HFF-Myc (cell line): ENCODE results near the gene COASY.
A peak's percentile ranks its signal among the peaks of the same experiment; 100 is the strongest.

Source experiments
- DNase-seq: peaks from one replicate; pipeline ENCODE4 v3.0.0-alpha.2; 2011; ENCODE audit warnings: low read depth; ENCODE audit errors: extremely low read depth
- H3K4me3 ChIP-seq: replicated peaks from 2 replicates; pipeline ENCODE4 v1.5.1; 2011; ENCODE audit warnings: low read depth, mild to moderate bottlenecking, control low read depth, low read length
- CTCF ChIP-seq: IDR thresholded peaks from 2 replicates; pipeline ENCODE4 v1.5.1; 2012; ENCODE audit warnings: mild to moderate bottlenecking, low read depth, low read length, control low read depth; ENCODE audit errors: missing control alignments

Gene COASY

GRCh38 chr17:42518046-42518754 lies 43.7 kb upstream of the COASY start:
- peak; percentile 95 for DNase-seq

GRCh38 chr17:42518755-42519545 lies 43.0 kb upstream of the COASY start:
- DNase-seq: no peak
- no peak for TF ChIP-seq CTCF
- no peak overlapping the region for H3K4me3 ChIP-seq

More at GRCh38 chr17:42518046-42518754, 43.7 kb upstream of the COASY start:
- no peak for TF ChIP-seq CTCF
- H3K4me3 ChIP-seq: no peak overlapping the region

GRCh38 chr17:42519546-42520491 lies 42.1 kb upstream of the COASY start:
- no peak for TF ChIP-seq CTCF
- H3K4me3 ChIP-seq: no peak overlapping the region
- peak; percentile 99 for DNase-seq

- no peak overlapping the region for H3K4me3 ChIP-seq
- peak; percentile 34 for TF ChIP-seq CTCF
- DNase-seq: no peak
Observed at GRCh38 chr17:42520540-42520951, 41.4 kb upstream of the COASY start.

GRCh38 chr17:42521036-42521435 lies 40.9 kb upstream of the COASY start:
- no peak overlapping the region for H3K4me3 ChIP-seq
- DNase-seq: no peak
- TF ChIP-seq CTCF: no peak

GRCh38 chr17:42521666-42522262 lies 40.2 kb upstream of the COASY start:
- no peak for DNase-seq
- no peak for TF ChIP-seq CTCF
- no peak overlapping the region for H3K4me3 ChIP-seq
